Smooth muscle cell (in vitro differentiated cells): ENCODE results near the gene PHACTR3. TPM values are rescaled to one million over a fixed set of nuclear protein-coding genes. Genes with fewer than 3 reads are reported as not detected.

ENCODE experiments used
- DNase-seq: peaks from one replicate; lab custom pipeline; 2025; ENCODE audit not compliant: unreplicated experiment; lab: John Stamatoyannopoulos, UW
- H2AFZ ChIP-seq: fragments of 200-600 bp; sonication (generic); 2 replicates; pipeline ENCODE4 v1.6.0; 2016; ENCODE audit warnings: antibody characterized with exemption, low read depth, mild to moderate bottlenecking
- H3F3A ChIP-seq: fragments of 200-600 bp; sonication (generic); 2 replicates; pipeline ENCODE4 v1.6.0; 2017; ENCODE audit warnings: antibody characterized with exemption, low read depth
- H3K27ac ChIP-seq: fragments of 200-600 bp; sonication (generic); 2 replicates; pipeline ENCODE4 v1.5.1; 2016; ENCODE audit warnings: low read depth, mild to moderate bottlenecking
- H3K27me3 ChIP-seq: fragments of 200-600 bp; sonication (generic); 2 replicates; pipeline ENCODE4 v1.6.1; 2016; ENCODE audit warnings: low read depth, mild to moderate bottlenecking
- H3K36me3 ChIP-seq: fragments of 200-600 bp; sonication (generic); 2 replicates; pipeline ENCODE4 v1.5.1; 2016; ENCODE audit warnings: low read depth
- H3K4me1 ChIP-seq: fragments of 200-600 bp; sonication (generic); 2 replicates; pipeline ENCODE4 v1.5.1; 2016; ENCODE audit warnings: low read depth
- H3K4me2 ChIP-seq: fragments of 200-600 bp; sonication (generic); 2 replicates; pipeline ENCODE4 v1.6.0; 2016; ENCODE audit warnings: mild to moderate bottlenecking
- H3K4me3 ChIP-seq: fragments of 200-600 bp; sonication (generic); 2 replicates; pipeline ENCODE4 v1.5.1; 2016; ENCODE audit warnings: mild to moderate bottlenecking
- H3K79me2 ChIP-seq: fragments of 200-600 bp; sonication (generic); 2 replicates; pipeline ENCODE4 v1.6.0; 2016; ENCODE audit warnings: low read depth, mild to moderate bottlenecking
- H3K9ac ChIP-seq: fragments of 200-600 bp; sonication (generic); 2 replicates; pipeline ENCODE4 v1.6.0; 2016; ENCODE audit warnings: low read depth
- H3K9me3 ChIP-seq: fragments of 200-600 bp; sonication (generic); replicated peaks from 2 replicates; pipeline ENCODE4 v1.5.1; 2016; ENCODE audit warnings: low read depth
- H4K20me1 ChIP-seq: fragments of 200-600 bp; sonication (generic); 2 replicates; pipeline ENCODE4 v1.6.0; 2016; ENCODE audit warnings: low read depth
- CTCF ChIP-seq: fragments of 200-600 bp; sonication (generic); IDR thresholded peaks from 2 replicates; pipeline ENCODE4 v1.5.1; 2017; ENCODE audit warnings: borderline replicate concordance, mild to moderate bottlenecking, antibody characterized with exemption; ENCODE audit not compliant: insufficient read depth, poor library complexity, severe bottlenecking
- WGBS: methylation state at CpG from one replicate; pipeline ENCODE4 v1.1.7; 2016; ENCODE audit warnings: low lambda C conversion rate; 5-methylcytosine and 5-hydroxymethylcytosine counted together
- polyA plus RNA-seq: library from polyadenylated mRNA; unstranded; fragments of >200 nt; fragmentation: Nextera tagmentation; extraction: Ambion mirVana; gene quantifications from 2 replicates; pipeline ENCODE4 v1.2.1, GENCODE V29; 2016
- total RNA-seq: library from RNA; depleted of rRNA; stranded (reverse); fragments of >200 nt; gene quantifications from 2 replicates; pipeline ENCODE4 v1.2.3, GENCODE V29; 2014

Gene PHACTR3
- total and polyA plus RNA-seq, 2 experiments from 2014 or later, result 0.76 to 2.6 TPM

- no peak for TF ChIP-seq CTCF
- Histone ChIP-seq H3F3A (no peaks in the 10 kb centered on the region), H2AFZ (no peak overlapping the region), H4K20me1 (no peaks in the 10 kb centered on the region), H3K36me3 (no peaks in the 10 kb centered on the region), H3K79me2 (no peaks in the 10 kb centered on the region), H3K4me1 (peaks cover 7% of the 10 kb centered on the region), H3K27me3 (peaks cover 7% of the 10 kb centered on the region), H3K4me2 (peak overlapping the region; percentile 69), H3K27ac (no peak overlapping the region), H3K4me3 (no peak overlapping the region), H3K9ac (no peak overlapping the region), H3K9me3 (no peaks in the 10 kb centered on the region)
- DNase-seq, result no peak
- whole genome bisulfite sequencing, result 57% methylated on average over 2 of the region's 2 CpGs
Observed at GRCh38 chr20:59835057-59835447, 230.7 kb downstream of the PHACTR3 start.

DNA sequence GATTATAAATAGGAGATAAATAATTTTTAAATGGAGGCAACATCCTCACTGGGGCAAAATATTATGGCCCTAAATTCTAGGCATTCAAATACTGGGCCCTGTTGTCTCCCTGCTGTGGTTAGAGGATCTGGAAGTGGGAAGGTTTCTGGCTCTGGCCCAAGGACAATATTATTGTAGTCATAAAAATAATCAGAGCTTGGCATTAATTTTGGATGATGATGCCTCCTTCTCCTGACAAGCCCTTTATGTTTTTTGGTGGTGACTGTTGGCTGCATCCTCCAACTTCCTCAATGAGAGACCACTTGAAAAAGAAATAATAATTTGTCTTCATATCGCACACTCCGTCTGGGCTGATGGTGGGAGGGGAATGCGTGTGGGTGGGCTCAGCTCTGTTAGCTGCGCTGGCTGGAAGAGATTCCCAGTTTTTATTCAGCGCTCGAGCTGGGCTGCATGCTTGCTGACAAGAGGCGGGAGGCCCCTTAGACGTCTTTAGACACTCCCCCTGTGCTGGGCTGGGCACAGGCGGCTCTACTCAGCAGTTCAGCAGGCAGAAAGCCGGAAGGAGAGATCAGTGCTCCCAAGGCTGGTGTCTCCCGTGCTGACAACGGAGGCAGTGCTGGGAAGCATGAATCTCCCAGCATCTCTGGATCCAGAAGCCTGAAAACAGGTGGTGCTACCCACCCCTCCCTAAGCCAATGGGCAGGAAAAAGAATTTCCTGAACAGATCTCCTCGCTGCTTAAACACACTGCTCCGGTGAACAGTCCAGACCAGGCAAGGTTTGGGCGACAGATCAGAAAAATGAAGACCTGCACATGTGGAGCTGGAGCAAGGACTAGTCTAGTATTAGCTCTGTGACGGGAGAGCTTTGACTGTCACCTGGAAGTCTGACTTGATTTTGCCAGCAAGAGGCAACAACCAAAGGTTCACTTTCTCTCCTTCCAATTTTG, 231.4 kb downstream of the PHACTR3 start:
- Histone ChIP-seq H3K27me3 (peaks cover 13% of the 10 kb centered on the region), H3K4me1 (peaks cover 7% of the 10 kb centered on the region), H3K9me3 (no peaks in the 10 kb centered on the region), H3K36me3 (no peaks in the 10 kb centered on the region), H3K9ac (no peak overlapping the region), H3K79me2 (no peaks in the 10 kb centered on the region), H2AFZ (no peak overlapping the region), H3F3A (no peaks in the 10 kb centered on the region), H3K27ac (no peak overlapping the region), H3K4me2 (peak overlapping the region; percentile 69), H4K20me1 (no peaks in the 10 kb centered on the region), H3K4me3 (peak overlapping the region; percentile 26)
- WGBS, result 35% methylated on average over 16 of the region's 16 CpGs
- no peak for DNase-seq
- TF ChIP-seq CTCF, result no peak

DNA sequence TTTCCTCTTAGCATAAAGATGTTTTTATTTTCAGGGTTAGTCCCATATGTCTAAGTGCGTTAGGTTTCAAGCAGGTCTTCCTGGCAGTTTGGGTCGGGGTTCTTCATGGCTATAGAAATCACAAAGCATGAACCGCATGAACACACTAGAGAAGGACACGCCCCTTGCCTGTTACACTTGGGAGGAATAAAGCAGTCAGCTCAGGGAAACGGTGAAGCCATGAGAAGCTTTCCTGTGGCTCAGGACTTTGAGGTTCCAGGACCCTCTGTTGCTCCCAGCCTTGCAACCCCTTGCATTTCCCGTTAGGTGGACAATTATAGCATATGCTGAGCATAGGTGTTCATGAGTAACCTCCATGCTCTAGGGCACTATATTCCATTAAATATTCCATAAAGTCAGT, 232.4 kb downstream of the PHACTR3 start:
- WGBS, result 77% methylated on average over 6 of the region's 6 CpGs
- no peak overlapping the region for H3K9ac ChIP-seq
- H3K79me2 ChIP-seq, result no peaks in the 10 kb centered on the region
- TF ChIP-seq CTCF, result no peak
- H3K9me3 ChIP-seq, result no peaks in the 10 kb centered on the region
- H2AFZ ChIP-seq, result no peak overlapping the region
- peaks cover 16% of the 10 kb centered on the region for H3K27me3 ChIP-seq
- H3F3A ChIP-seq, result no peaks in the 10 kb centered on the region
- H3K4me2 ChIP-seq, result no peak overlapping the region
- H3K27ac ChIP-seq, result no peak overlapping the region
- no peaks in the 10 kb centered on the region for H4K20me1 ChIP-seq
- DNase-seq, result no peak
- no peaks in the 10 kb centered on the region for H3K36me3 ChIP-seq
- no peak overlapping the region for H3K4me3 ChIP-seq
- peaks cover 7% of the 10 kb centered on the region for H3K4me1 ChIP-seq
